Upper lobe of left lung (tissue), 4 donors: Measurements from ENCODE around the gene NKPD1.

Experiments used
- EP300 ChIP-seq, 4 donors: sonication (generic); formaldehyde crosslinking; IDR thresholded peaks; one replicate each; pipeline ENCODE4 v1.5.1; 2017; ENCODE audit warnings: antibody characterized with exemption in 4 of 4, control low read depth in 2 of 4
- TF ChIP-seq, protein P1 (sequence below), 6 experiments: fragments of 450-650 bp in 4 of 6; fragments of 200-600 bp in 2 of 6; sonication (generic) in 2 of 6; IDR thresholded peaks; one replicate each; pipeline ENCODE4 v1.5.1; 2016 to 2019; ENCODE audit warnings: antibody characterized with exemption in 6 of 6

DNA sequence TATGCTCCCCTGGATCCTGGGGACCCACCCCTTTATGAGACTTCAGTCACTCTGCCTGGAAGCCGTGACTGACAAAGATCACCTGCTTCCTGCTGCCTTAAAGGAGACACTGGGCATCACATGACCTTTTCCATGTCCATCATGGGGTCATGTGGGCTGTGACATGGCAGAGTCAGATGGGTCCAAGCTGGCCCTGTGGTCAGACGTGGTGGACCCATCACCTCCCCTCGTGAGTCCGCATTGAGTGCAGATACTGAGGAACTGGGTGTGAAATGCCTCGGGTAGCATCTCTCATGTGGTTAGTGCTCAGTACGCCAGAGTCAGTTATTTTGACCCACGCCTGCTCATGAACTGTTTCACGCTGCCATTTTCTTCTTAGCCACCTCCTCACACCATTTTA is 27.1 kb downstream of the NKPD1 start:
- TF ChIP-seq, protein P1, sequence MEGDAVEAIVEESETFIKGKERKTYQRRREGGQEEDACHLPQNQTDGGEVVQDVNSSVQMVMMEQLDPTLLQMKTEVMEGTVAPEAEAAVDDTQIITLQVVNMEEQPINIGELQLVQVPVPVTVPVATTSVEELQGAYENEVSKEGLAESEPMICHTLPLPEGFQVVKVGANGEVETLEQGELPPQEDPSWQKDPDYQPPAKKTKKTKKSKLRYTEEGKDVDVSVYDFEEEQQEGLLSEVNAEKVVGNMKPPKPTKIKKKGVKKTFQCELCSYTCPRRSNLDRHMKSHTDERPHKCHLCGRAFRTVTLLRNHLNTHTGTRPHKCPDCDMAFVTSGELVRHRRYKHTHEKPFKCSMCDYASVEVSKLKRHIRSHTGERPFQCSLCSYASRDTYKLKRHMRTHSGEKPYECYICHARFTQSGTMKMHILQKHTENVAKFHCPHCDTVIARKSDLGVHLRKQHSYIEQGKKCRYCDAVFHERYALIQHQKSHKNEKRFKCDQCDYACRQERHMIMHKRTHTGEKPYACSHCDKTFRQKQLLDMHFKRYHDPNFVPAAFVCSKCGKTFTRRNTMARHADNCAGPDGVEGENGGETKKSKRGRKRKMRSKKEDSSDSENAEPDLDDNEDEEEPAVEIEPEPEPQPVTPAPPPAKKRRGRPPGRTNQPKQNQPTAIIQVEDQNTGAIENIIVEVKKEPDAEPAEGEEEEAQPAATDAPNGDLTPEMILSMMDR (IDR thresholded peaks at IDR 0.05) = no peak
- no peak for TF ChIP-seq EP300 (IDR thresholded peaks at IDR 0.05)
